T-helper 22 cell (primary cell): ENCODE results near the gene DLL1.

ENCODE experiments used
- DNase-seq: peaks from one replicate; pipeline ENCODE4 v3.0.0-alpha.2; 2020; ENCODE audit warnings: low read depth

Gene DLL1

GRCh38 chr6:170249817-170250216, 41.1 kb downstream of the DLL1 start:
- DNase-seq: no peak

DNA sequence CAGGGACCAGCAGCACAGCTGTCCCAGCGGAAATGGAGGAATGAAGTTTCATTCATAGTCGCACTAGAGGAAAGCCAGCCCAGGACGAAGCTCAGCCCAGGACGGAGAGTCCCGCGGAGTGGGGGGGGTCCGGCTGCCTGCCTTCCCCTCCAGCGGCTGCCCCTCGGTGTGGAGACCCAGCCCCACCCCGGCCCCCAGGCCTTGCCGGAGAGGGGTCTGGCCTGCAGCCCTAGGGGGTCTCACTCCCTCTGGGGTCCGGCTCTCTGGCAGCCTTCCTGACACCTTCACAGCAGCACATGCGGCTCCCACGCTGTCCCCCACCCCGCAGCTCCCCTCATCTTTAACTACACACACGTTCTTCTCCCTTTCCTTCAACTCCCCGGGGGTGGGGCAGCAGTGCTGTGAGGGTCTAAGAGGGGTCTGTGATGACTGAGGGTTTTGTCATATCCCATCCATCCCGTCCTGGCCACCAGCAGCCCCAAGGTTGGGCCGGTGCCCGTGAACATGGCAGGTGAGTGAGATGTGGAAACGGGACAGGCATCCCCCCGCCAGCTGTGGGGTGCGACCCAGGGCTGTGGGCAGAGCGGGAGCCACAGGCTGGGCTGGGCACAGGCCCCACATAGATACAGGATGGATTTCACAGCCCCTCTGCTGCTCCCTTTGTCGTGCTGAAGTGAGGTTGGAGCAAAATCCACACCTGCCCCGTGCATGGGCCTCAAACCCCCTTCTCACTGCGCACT, 41.8 kb downstream of the DLL1 start:
- DNase-seq: no peak

DNA sequence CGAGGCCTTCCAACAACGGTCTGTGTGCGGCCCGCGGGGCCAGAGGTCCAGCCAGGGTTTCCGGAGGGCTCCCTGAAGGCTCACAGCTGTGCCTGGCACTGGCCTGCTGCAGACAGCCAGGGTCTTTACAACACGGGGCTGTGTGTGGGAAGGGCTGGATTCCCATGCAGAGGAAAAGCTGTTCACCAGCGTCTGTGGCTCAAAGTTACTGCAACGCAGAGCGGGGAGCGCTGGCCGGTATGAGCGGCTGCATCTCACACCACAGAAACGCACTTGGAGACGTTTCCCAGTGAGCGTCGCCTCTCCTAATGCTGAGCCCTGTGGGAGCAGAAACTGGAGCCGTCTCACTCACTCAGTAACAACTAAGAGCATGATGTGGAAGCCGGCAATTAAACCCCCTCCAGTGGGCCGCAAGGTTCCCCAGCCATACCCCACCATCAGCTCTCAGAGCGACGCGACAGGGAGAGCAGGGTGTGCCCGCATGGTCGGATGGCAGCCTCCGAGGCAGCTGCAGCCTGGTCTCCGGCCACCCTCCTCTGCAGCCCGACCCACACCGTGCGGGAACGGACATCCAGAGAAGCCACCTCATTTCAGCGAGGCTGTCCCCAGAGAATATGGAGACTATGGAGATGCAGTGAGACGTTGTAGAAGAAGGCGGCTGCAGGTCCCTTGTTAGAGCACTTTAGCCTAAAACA, 42.6 kb downstream of the DLL1 start:
- no peak for DNase-seq

- no peak for DNase-seq
Measured at GRCh38 chr6:170247178-170247701, 43.6 kb downstream of the DLL1 start.

GRCh38 chr6:170245475-170245992, 45.3 kb downstream of the DLL1 start:
- no peak for DNase-seq

DNA sequence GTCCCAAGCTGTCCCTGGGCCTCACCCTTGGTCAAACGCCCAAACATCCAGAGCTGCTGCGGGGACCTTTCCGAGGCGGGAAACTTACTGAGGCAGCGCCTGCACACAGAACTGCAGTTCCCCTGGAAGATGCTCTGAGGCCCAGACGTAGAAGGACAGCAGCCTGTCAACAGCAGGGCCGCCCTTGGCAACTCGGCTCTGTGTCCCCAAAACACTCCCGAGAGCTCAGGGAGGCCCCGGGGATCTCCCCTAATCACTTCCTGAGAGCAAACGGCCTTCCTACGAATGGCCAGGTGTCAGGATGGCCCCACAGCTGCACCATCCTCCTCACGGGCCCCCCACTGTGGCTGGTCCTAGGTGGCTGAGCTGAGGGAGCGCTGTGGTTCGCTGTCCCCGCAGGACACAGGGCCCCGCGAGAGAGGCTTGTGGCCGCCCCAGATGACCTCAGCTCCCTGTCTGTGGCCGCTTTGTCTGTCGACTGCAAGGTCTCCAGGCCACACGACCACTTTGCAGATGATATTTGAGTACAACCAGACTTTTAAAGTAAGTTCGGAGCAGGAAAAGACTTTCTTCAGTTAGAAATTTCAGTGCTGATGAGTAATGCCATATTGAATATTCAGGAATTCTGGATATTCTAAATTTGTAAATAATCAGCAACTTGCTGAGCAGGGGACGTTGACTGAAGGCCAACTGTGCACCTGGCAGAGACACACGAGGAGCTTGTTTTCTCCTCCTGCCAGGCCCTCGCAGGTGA, 46.0 kb downstream of the DLL1 start:
- DNase-seq: no peak

GRCh38 chr6:170243791-170244291, 47.0 kb downstream of the DLL1 start:
- no peak for DNase-seq

DNA sequence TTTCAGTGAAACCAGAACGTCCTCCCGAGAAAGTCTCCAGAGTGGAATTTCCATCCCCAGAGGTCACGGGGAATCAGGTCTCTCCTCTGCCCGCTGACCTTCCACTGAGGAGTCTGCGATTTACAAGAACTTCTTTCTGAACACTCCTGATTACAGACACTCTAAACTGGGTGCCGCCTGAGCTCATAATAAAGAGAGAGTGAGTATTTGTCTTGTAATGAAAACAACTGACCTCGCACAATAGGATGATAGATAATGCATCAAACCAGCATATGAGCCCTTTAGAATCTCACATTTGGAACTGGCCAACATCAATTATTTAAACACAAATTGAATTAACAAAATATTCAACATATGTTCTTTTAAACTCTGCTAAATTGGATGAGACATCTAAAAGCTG, 47.5 kb downstream of the DLL1 start:
- DNase-seq: no peak

GRCh38 chr6:170238741-170239565, 51.9 kb downstream of the DLL1 start:
- no peak for DNase-seq

DNA sequence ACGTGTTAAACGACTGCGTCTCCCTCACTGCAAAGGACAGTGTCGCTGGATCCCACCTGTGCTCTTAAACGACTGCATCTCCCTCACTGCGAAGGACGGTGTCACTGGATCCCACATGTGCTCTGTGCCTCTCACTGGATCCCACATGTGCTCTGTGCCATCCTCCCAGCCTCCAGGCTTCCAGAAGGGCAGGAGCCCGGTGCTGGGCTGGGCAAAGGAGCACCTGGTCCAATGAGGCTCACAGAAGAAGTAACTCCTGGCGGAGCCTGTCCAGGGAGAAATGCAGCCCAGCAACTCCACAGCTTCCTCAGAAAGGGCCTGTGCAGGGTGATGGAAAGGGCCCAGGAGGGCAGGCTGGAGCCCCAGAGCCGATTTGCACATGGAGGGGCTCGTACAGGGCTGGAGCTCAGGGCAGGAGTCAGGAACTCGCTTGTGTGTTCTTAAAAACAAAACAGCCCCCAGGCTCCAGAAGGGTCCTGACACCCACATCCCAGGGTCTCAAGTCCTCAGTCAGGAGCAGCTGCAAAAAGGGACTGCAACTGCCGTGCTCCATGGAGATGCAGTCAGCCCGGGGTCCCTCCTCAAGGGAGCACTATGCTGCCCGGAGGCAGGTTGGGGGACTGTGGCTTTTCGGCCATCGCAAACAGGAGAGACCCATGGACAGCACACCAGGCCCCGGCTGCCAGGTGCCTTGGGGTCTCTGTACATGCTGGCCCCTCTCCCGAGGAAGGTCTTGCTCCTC, 52.7 kb downstream of the DLL1 start:
- DNase-seq: no peak

DNA sequence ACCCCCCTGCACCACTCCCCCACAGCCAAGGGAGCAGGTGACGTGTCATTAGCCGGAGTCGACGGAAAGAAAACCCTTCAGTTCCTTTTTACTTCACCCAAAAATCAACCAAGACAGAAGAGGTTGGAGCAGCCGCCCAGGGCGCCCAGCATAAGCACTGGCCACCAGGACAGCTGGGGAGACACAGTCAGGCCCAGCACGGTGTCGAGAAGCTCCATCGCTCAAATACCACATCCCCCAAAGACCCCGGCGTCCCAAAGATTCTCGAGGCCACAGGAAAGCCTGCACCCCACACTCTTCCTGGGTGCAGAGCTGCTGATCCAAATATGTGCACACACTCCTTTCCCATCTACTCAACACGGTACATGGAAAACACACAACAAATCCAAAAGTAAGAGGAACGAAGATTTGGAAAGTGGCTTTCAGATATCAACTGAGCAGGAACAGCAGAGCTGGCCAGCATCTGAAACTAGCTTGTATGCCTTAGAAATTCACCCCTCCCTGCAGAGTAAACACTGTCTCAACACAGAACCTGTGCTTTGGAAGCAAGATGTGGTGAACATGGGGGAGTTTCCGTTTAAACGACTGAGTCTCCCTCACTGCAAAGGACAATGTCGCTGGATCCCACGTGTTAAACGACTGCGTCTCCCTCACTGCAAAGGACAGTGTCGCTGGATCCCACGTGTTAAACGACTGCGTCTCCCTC, 54.6 kb downstream of the DLL1 start:
- no peak for DNase-seq

DNA sequence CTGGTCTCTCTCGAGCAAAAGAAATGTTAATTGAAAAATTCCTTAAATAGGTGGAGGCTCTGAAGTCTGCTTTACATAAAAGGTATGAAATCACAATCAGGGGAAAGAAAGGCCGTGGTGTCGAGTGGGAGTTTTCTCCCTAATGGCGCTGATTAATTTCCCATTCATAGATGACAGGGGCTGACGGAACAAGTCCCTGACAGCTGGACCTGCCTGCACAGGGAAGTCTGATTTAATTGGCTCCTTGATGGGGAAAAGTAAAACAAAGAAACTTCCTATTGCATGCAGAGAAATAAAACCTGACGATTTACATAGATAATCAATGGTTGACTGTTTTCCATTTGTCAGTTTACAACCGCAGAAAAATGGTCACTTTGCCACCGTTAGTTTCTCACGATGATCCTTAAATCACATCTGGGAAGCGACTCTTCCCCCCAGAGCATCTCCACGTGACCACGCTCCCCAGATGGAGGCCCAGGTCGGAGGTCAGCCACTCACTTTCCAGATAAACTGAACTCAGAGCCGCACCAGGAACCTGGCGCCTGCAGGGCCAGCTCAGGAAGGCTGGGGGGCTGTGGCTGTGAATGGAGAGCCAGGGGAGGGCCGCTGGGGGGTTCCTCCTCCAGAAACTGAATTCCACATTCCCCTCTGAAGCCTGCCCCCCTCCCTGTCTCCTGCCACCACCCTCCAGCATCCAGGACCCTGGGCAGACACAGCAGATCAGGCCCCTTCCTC, 55.3 kb downstream of the DLL1 start:
- DNase-seq: no peak

DNA sequence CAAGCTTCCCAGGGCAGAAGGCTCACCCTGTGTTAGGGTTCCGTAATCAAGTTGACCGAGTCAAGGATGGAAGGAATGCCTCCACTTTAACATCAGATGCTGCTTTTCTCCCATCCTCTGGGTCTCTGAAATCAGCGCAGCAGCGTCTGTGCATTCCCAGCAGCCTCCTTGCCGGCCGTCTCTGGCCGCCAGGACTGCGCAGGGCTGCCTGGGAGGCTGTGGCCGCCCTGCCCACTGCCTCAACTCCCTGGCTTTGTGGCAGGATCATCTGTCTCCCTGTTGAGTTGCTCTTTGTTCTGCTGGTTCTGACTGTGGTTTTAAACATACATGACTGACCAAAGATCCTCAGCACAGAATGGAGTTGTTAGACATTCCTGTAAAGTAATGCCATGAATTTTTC, 56.5 kb downstream of the DLL1 start:
- DNase-seq: no peak

- no peak for DNase-seq
Measured at GRCh38 chr6:170233286-170234205, 57.3 kb downstream of the DLL1 start.
